Keratinocyte (primary cell): Measurements from ENCODE around the gene CYP4B1. TPM values are rescaled to one million over a fixed set of nuclear protein-coding genes. Genes with fewer than 3 reads are reported as not detected.

Source experiments
- DNase-seq: peaks from one replicate; pipeline ENCODE4 v3.0.0-alpha.2; 2011; ENCODE audit warnings: low read depth, missing footprints, low spot score
- FAIRE-seq: peaks from 2 replicates; lab custom pipeline; 2011; peaks lifted over from hg19 to GRCh38; lab: Jason Lieb, UNC
- H2AFZ ChIP-seq: 2 replicates; pipeline ENCODE4 v1.6.0; 2012; ENCODE audit warnings: low read length, control low read depth, inconsistent platforms; ENCODE audit not compliant: control insufficient read depth
- H3K27ac ChIP-seq: 2 replicates; pipeline ENCODE4 v1.5.1; 2011; ENCODE audit warnings: low read length; ENCODE audit not compliant: control insufficient read depth, insufficient read depth
- H3K27me3 ChIP-seq: 3 replicates; pipeline ENCODE4 v1.6.0; 2011; ENCODE audit warnings: low read length; ENCODE audit not compliant: control insufficient read depth, insufficient read depth; ENCODE audit errors: extremely low read depth
- H3K36me3 ChIP-seq, 2 experiments: 2 replicates in 1 of 2; 3 replicates in 1 of 2; pipeline ENCODE4 v1.5.1; 2011; ENCODE audit warnings: low read length in 2 of 2, mild to moderate bottlenecking in 1 of 2; ENCODE audit not compliant: control insufficient read depth in 2 of 2, insufficient read depth in 2 of 2; ENCODE audit errors: extremely low read depth in 1 of 2
- H3K4me1 ChIP-seq: 3 replicates; pipeline ENCODE4 v1.5.1; 2011; ENCODE audit warnings: low read length; ENCODE audit not compliant: control insufficient read depth, insufficient read depth; ENCODE audit errors: extremely low read depth
- H3K4me2 ChIP-seq: 3 replicates; pipeline ENCODE4 v1.6.0; 2011; ENCODE audit warnings: low read depth, low read length; ENCODE audit not compliant: control insufficient read depth, insufficient read depth; ENCODE audit errors: extremely low read depth
- H3K4me3 ChIP-seq, 3 experiments: fragments of 200-600 bp in 1 of 3; sonication (generic) in 1 of 3; 2 replicates in 2 of 3; 3 replicates in 1 of 3; pipeline ENCODE4 v1.5.1; 2011 to 2016; ENCODE audit warnings: low read length in 3 of 3, mild to moderate bottlenecking in 3 of 3, control low read depth in 2 of 3, inconsistent platforms in 1 of 3, low read depth in 1 of 3, mixed read lengths in 1 of 3, mixed run types in 1 of 3, moderate library complexity in 1 of 3; ENCODE audit not compliant: control insufficient read depth in 2 of 3, insufficient read depth in 2 of 3; ENCODE audit errors: extremely low read depth in 1 of 3
- H3K79me2 ChIP-seq: 2 replicates; pipeline ENCODE4 v1.6.0; 2012; ENCODE audit warnings: low read length; ENCODE audit not compliant: control insufficient read depth, insufficient read depth
- H3K9ac ChIP-seq: 3 replicates; pipeline ENCODE4 v1.6.0; 2011; ENCODE audit warnings: low read length; ENCODE audit not compliant: control insufficient read depth, insufficient read depth; ENCODE audit errors: extremely low read depth
- H3K9me1 ChIP-seq: 3 replicates; pipeline ENCODE4 v1.6.0; 2011; ENCODE audit warnings: low read length; ENCODE audit not compliant: control insufficient read depth, insufficient read depth; ENCODE audit errors: extremely low read depth
- H3K9me3 ChIP-seq: 2 replicates; pipeline ENCODE4 v1.5.1; 2012; ENCODE audit warnings: low read depth, low read length; ENCODE audit not compliant: control insufficient read depth
- H4K20me1 ChIP-seq: 3 replicates; pipeline ENCODE4 v1.6.0; 2011; ENCODE audit warnings: low read length; ENCODE audit not compliant: control insufficient read depth, insufficient read depth; ENCODE audit errors: extremely low read depth
- CTCF ChIP-seq, 3 experiments: IDR thresholded peaks in 1 of 3; conservative IDR thresholded peaks in 1 of 3; optimal IDR thresholded peaks in 1 of 3; 2 replicates in 2 of 3; 3 replicates in 1 of 3; pipeline versions ENCODE3 to v1.5.1; 2011; ENCODE audit warnings: low read length in 3 of 3, mild to moderate bottlenecking in 3 of 3, moderate library complexity in 2 of 3, control low read depth in 1 of 3, inconsistent platforms in 1 of 3; ENCODE audit not compliant: insufficient read depth in 2 of 3; ENCODE audit errors: extremely low read depth in 1 of 3
- EZH2 ChIP-seq: IDR thresholded peaks from one replicate; pipeline ENCODE4 v1.6.1; 2012; ENCODE audit warnings: inconsistent platforms, mild to moderate bottlenecking, low read length, moderate library complexity
- dilution Hi-C: fragments of 300-500 bp; cut with MboI; formaldehyde crosslinking; loops from one replicate; pipeline ENCODE4 v1.7.0; 2020; ENCODE audit warnings: low sequenced_read_pairs; ENCODE audit not compliant: extremely low pct_ligation_motif_present
- polyA plus RNA-seq, 5 experiments: library from polyadenylated mRNA; depleted of rRNA in 3 of 5; stranded (reverse) in 3 of 5; stranded (forward) in 1 of 5; unstranded in 1 of 5; fragments of >200 nt; gene quantifications; 1 replicate in 1 of 5; 2 replicates in 3 of 5; 3 replicates in 1 of 5; pipeline versions ENCODE4 v1.2.1 to v1.2.3, GENCODE V29; 2011 to 2012; ENCODE audit warnings: missing spikeins in 2 of 5, low read depth in 1 of 5, low replicate concordance in 1 of 5

Gene CYP4B1
- polyA plus RNA-seq, 1 donor (not counting 4 experiments of a cell fraction or from before 2014, with no cell fraction given): 2.1 TPM

- Histone ChIP-seq H3K27me3 (no peaks in the 10 kb centered on the region), H3K4me2 (no peak overlapping the region), H3K9me1 (no peaks in the 10 kb centered on the region), H3K4me1 (no peaks in the 10 kb centered on the region), H3K36me3 (no peaks in the 10 kb centered on the region), H2AFZ (no peak overlapping the region), H3K27ac (no peak overlapping the region), H3K79me2 (no peaks in the 10 kb centered on the region), H3K9me3 (peaks cover 13% of the 10 kb centered on the region), H3K4me3 (no peak overlapping the region), H4K20me1 (no peaks in the 10 kb centered on the region), H3K9ac (no peak overlapping the region)
- FAIRE-seq: no peak
- TF ChIP-seq EZH2: no peak
- TF ChIP-seq CTCF (optimal IDR thresholded peaks at IDR 0.05 in 1 of 3, IDR thresholded peaks at IDR 0.05 in 1 of 3, conservative IDR thresholded peaks at IDR 0.05 in 1 of 3; ENCODE audit: extremely low read depth in 1 of 3, insufficient read depth in 2 of 3, low read length in 3 of 3): no peak
- no peak for DNase-seq
- dilution Hi-C loops: no loop called here
Measured at GRCh38 chr1:46767649-46768282, 31.1 kb upstream of the CYP4B1 start.

GRCh38 chr1:46768445-46768844 lies 30.4 kb upstream of the CYP4B1 start:
- no peak overlapping the region for H3K4me2 ChIP-seq
- no peak for FAIRE-seq
- H3K36me3 ChIP-seq: no peaks in the 10 kb centered on the region
- no peaks in the 10 kb centered on the region for H3K79me2 ChIP-seq
- H3K4me1 ChIP-seq: no peaks in the 10 kb centered on the region
- no peak overlapping the region for H3K4me3 ChIP-seq
- H3K27me3 ChIP-seq: no peaks in the 10 kb centered on the region
- no peak overlapping the region for H3K27ac ChIP-seq
- no peak for DNase-seq
- peaks cover 13% of the 10 kb centered on the region for H3K9me3 ChIP-seq
- H4K20me1 ChIP-seq: no peaks in the 10 kb centered on the region
- H2AFZ ChIP-seq: no peak overlapping the region
- TF ChIP-seq CTCF (optimal IDR thresholded peaks at IDR 0.05 in 1 of 3, IDR thresholded peaks at IDR 0.05 in 1 of 3, conservative IDR thresholded peaks at IDR 0.05 in 1 of 3; ENCODE audit: extremely low read depth in 1 of 3, insufficient read depth in 2 of 3, low read length in 3 of 3): no peak
- TF ChIP-seq EZH2: no peak
- H3K9me1 ChIP-seq: no peaks in the 10 kb centered on the region
- no peak overlapping the region for H3K9ac ChIP-seq
- dilution Hi-C loops: no loop called here
